ENCODE results near the gene KLF8.
"Not testable (repeated sequence)": the region's sequence is repeated elsewhere in the genome, so short reads cannot be mapped to it uniquely, and the experiment has no call there.

Gene KLF8

DNA sequence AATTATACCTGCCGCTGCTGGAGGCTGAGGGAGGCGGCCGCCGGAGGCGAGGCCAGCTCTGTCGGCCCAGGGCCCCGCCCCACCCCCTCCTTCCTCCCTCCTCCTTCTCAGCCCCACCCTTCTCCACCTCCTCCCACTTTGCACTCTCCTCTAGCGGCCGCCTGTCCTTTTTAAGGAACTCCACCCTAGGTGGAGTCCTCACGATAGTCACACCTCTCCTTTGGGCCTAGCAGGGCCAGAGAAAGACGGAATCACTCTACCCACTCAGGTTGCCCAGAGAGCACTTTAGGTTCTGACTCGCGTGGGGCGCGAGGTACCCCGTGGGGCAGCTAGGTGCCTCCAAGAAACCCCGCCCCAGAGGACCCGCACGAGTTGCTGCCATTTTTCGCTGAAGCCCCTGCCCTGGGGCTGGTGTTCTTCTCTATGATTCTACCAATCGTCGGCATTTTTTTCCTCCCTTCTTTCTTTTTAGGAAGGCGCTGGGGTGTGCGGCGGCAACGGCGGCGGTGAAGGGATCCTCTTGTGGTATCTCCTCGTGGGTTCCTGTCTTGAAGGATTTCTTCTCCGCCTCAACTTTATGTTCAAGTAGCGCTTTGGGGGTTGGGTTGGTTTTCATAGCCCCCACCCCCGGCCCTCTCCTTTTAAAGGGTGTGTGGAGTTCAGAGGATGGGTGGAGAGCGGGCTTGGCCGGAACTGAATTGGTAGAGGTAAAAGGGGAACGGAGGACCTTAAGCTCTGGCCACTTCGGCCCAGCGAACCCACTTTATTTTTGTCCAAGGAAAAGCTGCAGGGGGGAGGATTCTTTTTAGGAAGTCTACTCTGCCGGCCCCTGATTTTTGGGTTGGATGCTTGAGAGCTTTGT is at the start of gene KLF8:
Gene KLF8, plus strand, starts transcription at position 136 of the 862 bp plus-strand sequence. CDS start 979 bp downstream, outside the sequence.
- peak in 2 of 4 experiments; percentile 7 to 32 for DNase-seq (ENCODE audit: low read depth in 4 of 4, low spot score in 1 of 4)

DNA sequence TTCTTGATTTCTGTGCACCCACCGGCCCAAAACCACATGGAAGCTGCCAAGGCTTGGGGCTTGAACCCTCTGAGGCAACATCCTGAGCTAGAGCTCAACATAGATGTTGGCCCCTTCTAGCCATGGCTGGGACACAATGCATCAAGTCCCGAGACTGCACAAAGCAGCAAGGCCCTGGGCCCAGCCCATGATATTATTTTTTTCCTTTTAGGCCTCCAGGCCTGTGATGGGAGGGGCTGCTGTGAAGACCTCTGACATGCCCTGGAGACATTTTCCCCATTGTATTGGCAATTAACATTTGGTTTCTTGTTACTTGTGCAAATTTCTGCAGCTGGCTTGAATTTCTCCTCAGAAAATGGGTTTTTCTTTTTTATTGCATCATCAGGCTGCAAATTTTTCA is 25.2 kb upstream of the KLF8 start:
- DNase-seq (ENCODE audit: low read depth in 4 of 4, low spot score in 1 of 4) = not testable (repeated sequence)

- DNase-seq (ENCODE audit: low read depth in 4 of 4, low spot score in 1 of 4) = no peak
These were observed 20.5 kb upstream of the KLF8 start for GRCh38 chrX:56211701-56212100.

- no peak for DNase-seq (ENCODE audit: low read depth in 4 of 4, low spot score in 1 of 4)
These were observed 15.8 kb upstream of the KLF8 start for GRCh38 chrX:56216332-56216731.

- no peak for DNase-seq (ENCODE audit: low read depth in 4 of 4, low spot score in 1 of 4)
These were observed 12.5 kb upstream of the KLF8 start for GRCh38 chrX:56219700-56220099.

- DNase-seq (ENCODE audit: low read depth in 4 of 4, low spot score in 1 of 4) = no peak
These were observed 11.1 kb upstream of the KLF8 start for GRCh38 chrX:56221101-56221500.

- no peak for DNase-seq (ENCODE audit: low read depth in 4 of 4, low spot score in 1 of 4)
These were observed 9.6 kb upstream of the KLF8 start for GRCh38 chrX:56222473-56223000.

GRCh38 chrX:56226980-56227379 is 5.2 kb upstream of the KLF8 start:
- DNase-seq (ENCODE audit: low read depth in 4 of 4, low spot score in 1 of 4) = no peak

DNA sequence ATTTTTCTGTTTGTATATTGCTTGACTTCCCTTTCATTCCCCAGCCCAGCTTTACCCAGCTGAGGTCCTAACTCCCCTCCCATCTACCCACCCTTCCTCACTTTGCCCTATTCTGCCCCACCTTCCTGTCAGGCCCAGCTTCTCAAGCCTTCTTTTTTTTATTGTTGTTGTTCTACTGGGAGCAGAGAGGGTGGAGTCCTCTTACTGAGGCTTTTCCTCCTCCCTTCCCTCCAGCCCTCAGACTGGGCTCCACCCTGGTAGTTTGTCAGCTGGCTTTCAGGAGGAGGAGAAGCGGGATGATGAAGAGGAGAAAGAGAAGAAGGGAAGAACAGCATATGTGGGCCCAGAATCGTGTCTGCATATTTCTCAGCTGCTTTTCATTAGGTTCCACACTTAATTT is 3.2 kb upstream of the KLF8 start:
- no peak for DNase-seq (ENCODE audit: low read depth in 4 of 4, low spot score in 1 of 4)

DNA sequence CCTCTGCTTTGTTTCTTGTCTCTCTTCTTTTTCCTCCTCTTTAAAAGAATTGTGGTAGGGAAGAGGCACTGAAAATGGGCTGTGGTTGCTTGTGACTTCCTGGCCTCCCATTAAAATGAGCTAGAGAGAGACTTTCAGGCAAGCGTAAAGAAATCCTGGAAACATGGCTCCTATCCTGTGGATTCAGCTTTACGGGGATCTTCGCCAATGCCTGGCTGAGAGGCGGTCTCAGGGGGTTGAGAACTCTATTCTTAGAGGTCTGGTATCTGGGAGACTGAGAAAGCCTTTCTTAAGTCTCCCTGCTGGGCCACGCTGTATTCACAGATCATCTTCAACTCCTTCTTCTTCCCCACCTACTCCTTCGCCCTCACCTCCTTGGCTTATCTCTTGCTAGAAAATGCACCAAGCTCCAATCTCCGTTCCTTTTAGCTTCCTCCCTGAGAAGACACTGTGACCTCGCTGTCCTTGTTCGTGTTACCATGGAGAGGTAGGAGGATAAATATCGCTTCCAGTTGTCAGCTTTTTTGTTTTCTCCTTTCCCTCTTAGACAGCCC is 542 bp upstream of the KLF8 start:
- no peak for DNase-seq (ENCODE audit: low read depth in 4 of 4, low spot score in 1 of 4)

DNA sequence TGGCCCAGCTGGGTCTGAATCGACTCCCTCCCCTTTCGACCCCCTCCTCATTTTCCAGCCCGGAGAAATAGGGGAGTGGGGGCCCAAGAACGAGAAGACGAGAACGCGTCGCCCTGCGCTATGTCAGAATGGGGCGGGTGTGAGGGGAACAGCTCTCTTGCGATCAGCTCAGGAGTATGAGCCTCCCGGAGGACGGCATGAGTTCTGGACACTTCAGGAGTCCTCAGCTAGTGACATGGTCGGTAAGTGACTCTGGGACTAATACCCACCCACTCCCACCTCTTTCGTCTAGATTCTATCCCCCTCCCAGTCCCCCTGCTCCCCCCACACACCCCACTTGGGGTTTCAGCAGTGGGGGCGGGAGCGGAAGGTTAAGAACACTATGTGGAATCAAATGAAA is 944 bp downstream of the KLF8 start:
- DNase-seq (ENCODE audit: low read depth in 4 of 4, low spot score in 1 of 4) = no peak

- DNase-seq (ENCODE audit: low read depth in 4 of 4, low spot score in 1 of 4) = no peak
These were observed 1.5 kb downstream of the KLF8 start for GRCh38 chrX:56233682-56234081.

GRCh38 chrX:56248492-56248891 is 16.3 kb downstream of the KLF8 start:
- DNase-seq (ENCODE audit: low read depth in 4 of 4, low spot score in 1 of 4) = peak in 2 of 4 experiments; percentile 26 to 34

GRCh38 chrX:56253832-56254703 is 21.9 kb downstream of the KLF8 start:
- no peak for DNase-seq (ENCODE audit: low read depth in 4 of 4, low spot score in 1 of 4)

GRCh38 chrX:56268888-56269287 is 36.7 kb downstream of the KLF8 start:
- DNase-seq (ENCODE audit: low read depth in 4 of 4, low spot score in 1 of 4) = no peak

DNA sequence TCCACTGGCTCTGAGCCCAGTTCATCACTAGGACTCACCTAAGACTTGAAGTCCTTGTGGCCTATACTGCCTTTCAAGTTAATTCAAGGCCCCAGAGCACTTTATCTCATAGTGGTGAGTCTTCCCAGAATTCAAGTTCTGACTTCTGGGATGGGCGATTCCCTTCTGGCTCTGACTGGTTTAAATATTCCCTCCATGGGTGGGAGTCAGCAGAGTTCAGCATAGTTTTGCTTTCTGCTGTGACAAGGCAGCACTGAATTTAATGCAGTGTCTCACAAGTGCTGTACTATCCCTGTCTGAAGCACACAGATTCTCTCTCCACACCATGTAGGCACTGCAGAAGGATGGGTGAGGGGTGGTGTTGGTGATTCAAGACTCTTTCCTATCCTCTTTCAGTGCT is 46.5 kb downstream of the KLF8 start:
- no peak for DNase-seq (ENCODE audit: low read depth in 4 of 4, low spot score in 1 of 4)

DNA sequence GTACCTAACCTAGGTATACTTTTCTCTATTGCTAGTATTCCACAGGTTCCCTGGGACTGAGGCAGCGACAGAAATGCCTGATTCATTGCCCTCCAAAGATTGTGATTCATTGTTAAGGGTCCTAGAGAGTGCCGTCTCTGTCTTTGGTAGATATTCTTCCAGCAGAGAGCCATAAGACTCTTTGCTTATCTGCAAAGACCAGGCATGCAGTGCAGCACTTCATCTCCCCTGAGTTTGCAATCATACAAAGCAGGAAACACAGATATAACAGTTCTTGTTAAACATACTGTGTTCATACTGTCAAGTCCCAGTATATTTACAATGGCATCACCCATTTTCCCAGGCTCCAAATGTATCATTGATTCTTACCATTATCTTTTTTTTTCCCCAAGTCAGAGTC is 47.7 kb downstream of the KLF8 start:
- DNase-seq (ENCODE audit: low read depth in 4 of 4, low spot score in 1 of 4) = no peak

DNA sequence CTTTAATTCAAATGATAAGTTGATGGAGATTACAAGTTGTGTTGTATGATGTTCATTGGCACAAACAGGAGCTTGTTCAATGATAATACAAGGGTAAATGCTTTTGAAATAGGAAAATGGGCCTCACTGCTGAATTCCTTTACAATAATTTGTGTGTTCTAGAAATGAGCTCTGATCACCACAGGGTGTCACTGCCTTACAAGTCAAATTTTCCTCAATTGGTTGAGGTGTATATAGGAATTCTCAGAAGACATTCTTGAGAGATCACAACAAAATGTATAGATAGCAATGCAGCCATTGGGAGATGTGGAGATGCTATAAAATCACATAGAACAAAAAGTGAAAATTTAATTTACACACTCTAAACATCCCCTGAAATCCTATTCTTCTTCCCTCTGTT is 49.6 kb downstream of the KLF8 start:
- DNase-seq (ENCODE audit: low read depth in 4 of 4, low spot score in 1 of 4) = no peak

DNA sequence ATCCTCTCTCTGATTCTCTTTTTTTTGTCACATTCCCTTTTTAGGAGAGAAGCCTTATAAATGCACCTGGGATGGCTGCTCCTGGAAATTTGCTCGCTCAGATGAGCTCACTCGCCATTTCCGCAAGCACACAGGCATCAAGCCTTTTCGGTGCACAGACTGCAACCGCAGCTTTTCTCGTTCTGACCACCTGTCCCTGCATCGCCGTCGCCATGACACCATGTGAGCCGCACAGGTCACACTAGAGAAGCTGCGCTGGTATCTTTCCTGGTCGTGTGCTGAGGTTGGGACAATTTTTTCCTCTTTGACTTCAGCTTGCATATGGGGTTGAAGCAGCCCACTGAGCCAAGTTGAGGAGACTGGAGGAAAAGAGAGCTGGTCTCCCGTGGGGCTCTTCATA is 52.1 kb downstream of the KLF8 start:
- DNase-seq (ENCODE audit: low read depth in 4 of 4, low spot score in 1 of 4) = no peak

DNA sequence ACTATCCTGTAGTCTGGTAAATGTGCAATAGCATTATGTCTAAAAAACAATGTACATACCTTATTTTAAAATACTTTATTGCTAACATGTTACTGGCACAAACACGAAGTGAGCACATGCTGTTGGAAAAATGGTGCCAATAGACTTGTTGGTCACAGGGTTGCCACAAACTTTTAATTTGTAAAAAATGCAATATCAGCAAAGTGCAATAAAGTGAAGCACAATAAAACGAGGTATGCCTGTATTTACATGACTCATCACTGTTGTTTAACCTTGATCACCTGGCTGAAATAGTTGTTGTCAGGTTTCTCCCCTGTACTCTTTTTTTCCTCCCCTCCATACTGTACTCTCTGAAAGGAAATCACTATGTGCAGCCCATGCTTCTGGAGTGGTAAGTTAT is 56.5 kb downstream of the KLF8 start:
- no peak for DNase-seq (ENCODE audit: low read depth in 4 of 4, low spot score in 1 of 4)

GRCh38 chrX:56289449-56289848 is 57.3 kb downstream of the KLF8 start:
- no peak for DNase-seq (ENCODE audit: low read depth in 4 of 4, low spot score in 1 of 4)

- DNase-seq (ENCODE audit: low read depth in 4 of 4, low spot score in 1 of 4) = no peak
These were observed 76.6 kb downstream of the KLF8 start for GRCh38 chrX:56308726-56309125.

Measured in stimulated activated CD4-positive, alpha-beta T cell treated with anti-CD3 and anti-CD28 coated beads, Interleukin-1b, Interleukin-23, amount 100 ng/mL, for 24 hours (primary cell).